Thoracic aorta (tissue), 2 donors: ENCODE results near the gene FUT7. TPM values are rescaled to one million over a fixed set of nuclear protein-coding genes. Genes with fewer than 3 reads are reported as not detected.
A peak's percentile ranks its signal among the peaks of the same experiment; 100 is the strongest.

ENCODE experiments used
- ATAC-seq: fragments of 150-250 bp; one replicate; pipeline ENCODE4 v1.8.0; 2017; ENCODE audit warnings: low read depth; ENCODE audit not compliant: insufficient number of reproducible peaks, low FRiP score
- DNase-seq: peaks from one replicate; pipeline ENCODE4 v3.0.0-alpha.2; 2020; ENCODE audit warnings: low spot score
- H3K27ac ChIP-seq, 2 donors: fragments of 200-600 bp; sonication (generic); 1 replicate in 1 of 2; 2 replicates in 1 of 2; pipeline ENCODE4 v1.5.1; 2016; ENCODE audit warnings: mild to moderate bottlenecking in 2 of 2, moderate library complexity in 2 of 2
- H3K27me3 ChIP-seq: fragments of 200-600 bp; sonication (generic); replicated peaks from 2 replicates; pipeline ENCODE4 v1.6.0; 2016; ENCODE audit warnings: mild to moderate bottlenecking; ENCODE audit not compliant: insufficient read depth
- H3K36me3 ChIP-seq: fragments of 200-600 bp; sonication (generic); one replicate; pipeline ENCODE4 v1.5.1; 2016
- H3K4me1 ChIP-seq, 2 donors: fragments of 200-600 bp; sonication (generic); 1 replicate in 1 of 2; 2 replicates in 1 of 2; pipeline versions ENCODE4 v1.5.1 to v1.6.0; 2016; ENCODE audit warnings: low read depth in 2 of 2, mild to moderate bottlenecking in 1 of 2; ENCODE audit not compliant: control insufficient read depth in 1 of 2
- H3K4me3 ChIP-seq: fragments of 200-600 bp; sonication (generic); 2 replicates; pipeline ENCODE4 v1.5.1; 2016; ENCODE audit warnings: mild to moderate bottlenecking
- H3K9me3 ChIP-seq: fragments of 200-600 bp; sonication (generic); 2 replicates; pipeline ENCODE4 v1.5.1; 2016
- total RNA-seq, 2 donors: library from RNA; depleted of rRNA; stranded (reverse); fragments of >200 nt; gene quantifications; one replicate each; pipeline versions ENCODE4 v1.1.0 to v1.2.3, GENCODE V29; 2016
- TF ChIP-seq, protein P1 (sequence below): fragments of 200-600 bp; sonication (generic); IDR thresholded peaks from one replicate; pipeline ENCODE4 v1.5.1; 2019; ENCODE audit warnings: antibody characterized with exemption

The FUT7 gene
- total RNA-seq, 2 donors from 2014 or later, result not detected

DNA sequence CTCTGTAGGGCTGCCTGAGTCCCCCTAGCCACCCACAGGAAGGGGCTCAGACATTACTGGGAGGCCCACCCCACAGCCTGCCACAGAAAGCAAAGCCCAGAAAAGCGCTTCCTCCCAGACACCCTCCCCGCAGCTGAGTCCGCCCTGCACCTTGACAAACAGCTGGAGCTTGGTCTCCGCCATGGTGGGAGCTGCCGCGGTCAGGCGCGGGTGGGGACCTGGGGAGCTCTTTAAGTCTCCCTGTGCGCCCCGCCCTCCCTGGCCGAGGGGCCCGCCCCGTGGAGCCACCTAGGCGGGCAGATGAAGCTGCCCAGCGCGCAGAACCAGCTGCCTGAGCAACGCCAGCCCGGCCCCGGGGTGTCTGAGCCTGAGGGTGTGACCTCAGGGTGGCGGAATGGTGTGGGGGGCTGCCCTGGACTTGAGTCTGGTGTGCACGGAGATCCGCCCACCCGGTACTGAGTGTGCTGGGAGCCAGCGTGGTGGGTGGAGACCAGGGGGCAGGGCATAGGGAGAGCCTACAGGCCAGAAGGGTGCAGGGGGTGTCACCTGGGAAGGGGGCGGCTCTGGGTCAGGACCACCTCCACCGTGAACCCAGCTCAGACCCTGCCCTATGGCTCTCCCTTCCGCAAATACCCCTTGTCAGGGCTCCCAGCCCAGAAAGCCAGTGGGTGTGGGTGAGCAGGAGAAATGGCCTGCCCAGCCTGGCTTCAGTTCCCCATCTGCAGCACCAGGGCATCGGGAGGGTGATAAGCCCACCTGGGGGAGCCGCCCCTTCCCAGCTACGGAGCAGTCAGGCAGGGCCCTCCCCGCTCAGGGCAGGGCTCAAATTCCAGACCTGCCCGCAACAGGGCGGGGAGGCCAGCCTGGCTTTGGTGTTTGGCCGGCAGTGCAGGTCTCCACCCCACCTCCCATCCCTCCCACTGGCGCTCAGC, 35.3 kb downstream of the FUT7 start, which contains the start of gene CLIC3:
TSS of gene CLIC3 (minus strand) at position 208 of the 932 bp plus-strand sequence. CDS start at position 183, 25 bp downstream.
- no peaks in the 10 kb centered on the region for H3K36me3 ChIP-seq
- H3K27me3 ChIP-seq, result no peaks in the 10 kb centered on the region
- no peaks in the 10 kb centered on the region for H3K9me3 ChIP-seq
- ATAC-seq (no peak), DNase-seq (no peak)
- peak within 1 kb of the TSS in 1 of 2 donors; percentile 54 for H3K27ac ChIP-seq
- peak within 1 kb of the TSS; percentile 63 for H3K4me3 ChIP-seq
- peaks cover 24 to 37% of the 10 kb centered on the region in 2 donors for H3K4me1 ChIP-seq
- TF ChIP-seq, protein P1, sequence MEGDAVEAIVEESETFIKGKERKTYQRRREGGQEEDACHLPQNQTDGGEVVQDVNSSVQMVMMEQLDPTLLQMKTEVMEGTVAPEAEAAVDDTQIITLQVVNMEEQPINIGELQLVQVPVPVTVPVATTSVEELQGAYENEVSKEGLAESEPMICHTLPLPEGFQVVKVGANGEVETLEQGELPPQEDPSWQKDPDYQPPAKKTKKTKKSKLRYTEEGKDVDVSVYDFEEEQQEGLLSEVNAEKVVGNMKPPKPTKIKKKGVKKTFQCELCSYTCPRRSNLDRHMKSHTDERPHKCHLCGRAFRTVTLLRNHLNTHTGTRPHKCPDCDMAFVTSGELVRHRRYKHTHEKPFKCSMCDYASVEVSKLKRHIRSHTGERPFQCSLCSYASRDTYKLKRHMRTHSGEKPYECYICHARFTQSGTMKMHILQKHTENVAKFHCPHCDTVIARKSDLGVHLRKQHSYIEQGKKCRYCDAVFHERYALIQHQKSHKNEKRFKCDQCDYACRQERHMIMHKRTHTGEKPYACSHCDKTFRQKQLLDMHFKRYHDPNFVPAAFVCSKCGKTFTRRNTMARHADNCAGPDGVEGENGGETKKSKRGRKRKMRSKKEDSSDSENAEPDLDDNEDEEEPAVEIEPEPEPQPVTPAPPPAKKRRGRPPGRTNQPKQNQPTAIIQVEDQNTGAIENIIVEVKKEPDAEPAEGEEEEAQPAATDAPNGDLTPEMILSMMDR, result no peak

DNA sequence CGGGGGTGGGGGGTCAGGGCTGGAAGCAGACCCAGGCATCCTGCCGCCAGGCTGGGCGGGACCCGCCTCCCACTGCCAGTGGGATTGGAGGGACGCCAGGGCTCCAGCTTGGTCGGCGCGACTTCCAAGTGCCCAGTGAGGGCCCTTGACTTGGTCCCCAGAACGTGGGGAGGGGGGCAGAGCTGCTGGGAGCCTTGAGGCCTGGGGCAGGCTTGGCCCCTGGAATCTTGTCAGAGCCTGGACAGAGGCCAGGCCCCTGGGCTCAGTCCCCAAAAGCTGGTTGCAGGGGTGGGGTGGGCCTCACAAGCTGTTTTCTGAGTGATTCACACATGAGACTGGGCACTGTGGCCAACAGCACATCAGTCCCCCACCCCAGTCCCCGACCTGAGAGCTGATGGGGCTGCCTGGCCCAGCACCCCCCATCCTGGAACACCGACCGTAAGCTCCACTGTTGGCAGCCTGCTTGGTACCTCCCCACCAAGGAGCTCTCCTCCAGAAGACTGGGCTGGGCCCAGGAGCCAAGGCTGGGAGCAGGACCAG, 36.0 kb downstream of the FUT7 start:
- H3K27ac ChIP-seq, result peak overlapping the region in 1 of 2 donors; percentile 54
- no peak for ATAC-seq
- no peak for DNase-seq
- no peaks in the 10 kb centered on the region for H3K9me3 ChIP-seq
- no peaks in the 10 kb centered on the region for H3K36me3 ChIP-seq
- no peaks in the 10 kb centered on the region for H3K27me3 ChIP-seq
- H3K4me1 ChIP-seq, result peaks cover 24 to 37% of the 10 kb centered on the region in 2 donors
- H3K4me3 ChIP-seq, result peak overlapping the region; percentile 63
- TF ChIP-seq, protein P1, result no peak

DNA sequence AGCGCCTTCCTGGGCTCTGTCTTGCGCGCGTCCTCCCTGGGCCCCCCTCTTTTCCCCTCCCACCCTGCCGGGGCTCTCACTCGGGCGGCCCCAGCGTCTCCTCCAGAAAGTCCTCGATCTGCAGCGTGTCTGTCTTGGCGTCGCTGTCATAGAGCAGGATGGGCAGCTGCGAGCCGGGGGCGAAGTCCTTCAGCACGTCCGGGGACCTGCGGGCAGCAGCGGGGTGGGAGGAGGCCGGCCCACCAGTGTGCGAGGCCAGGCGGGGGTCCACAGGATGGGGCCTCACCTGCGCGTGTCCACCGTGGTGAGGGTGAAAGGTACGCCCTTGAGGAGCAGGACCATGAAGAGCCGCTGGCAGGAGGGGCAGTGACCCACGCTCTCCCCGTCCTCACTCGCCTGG, 36.5 kb downstream of the FUT7 start:
- no peak for ATAC-seq
- Histone ChIP-seq H3K4me1 (peaks cover 24 to 37% of the 10 kb centered on the region in 2 donors), H3K4me3 (peak overlapping the region; percentile 63), H3K9me3 (no peaks in the 10 kb centered on the region), H3K36me3 (no peaks in the 10 kb centered on the region), H3K27me3 (no peaks in the 10 kb centered on the region), H3K27ac (no peak overlapping the region)
- TF ChIP-seq, protein P1, result no peak
- no peak for DNase-seq

DNA sequence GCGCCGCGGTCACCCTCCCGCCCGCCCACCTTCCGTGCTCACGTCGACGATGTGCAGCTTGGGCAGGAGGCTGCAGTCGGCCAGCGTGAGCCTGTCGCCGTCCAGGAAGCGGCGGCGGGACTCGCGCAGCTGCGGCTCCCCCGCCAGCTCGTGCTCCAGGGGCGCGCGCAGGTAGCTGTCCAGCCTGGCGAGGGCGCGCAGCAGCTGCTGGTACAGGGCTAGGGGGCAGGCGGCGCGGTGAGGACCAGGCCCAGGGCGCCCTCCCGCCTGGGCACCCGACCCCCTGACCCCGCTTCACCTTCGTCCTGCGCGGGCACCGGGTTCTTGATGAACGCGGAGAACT, 37.0 kb downstream of the FUT7 start:
- ATAC-seq (no peak), DNase-seq (no peak)
- H3K36me3 ChIP-seq, result no peaks in the 10 kb centered on the region
- H3K27me3 ChIP-seq, result no peaks in the 10 kb centered on the region
- no peaks in the 10 kb centered on the region for H3K9me3 ChIP-seq
- H3K4me3 ChIP-seq, result peak overlapping the region; percentile 63
- no peak overlapping the region for H3K27ac ChIP-seq
- TF ChIP-seq, protein P1, result no peak
- H3K4me1 ChIP-seq, result peaks cover 24 to 37% of the 10 kb centered on the region in 2 donors

DNA sequence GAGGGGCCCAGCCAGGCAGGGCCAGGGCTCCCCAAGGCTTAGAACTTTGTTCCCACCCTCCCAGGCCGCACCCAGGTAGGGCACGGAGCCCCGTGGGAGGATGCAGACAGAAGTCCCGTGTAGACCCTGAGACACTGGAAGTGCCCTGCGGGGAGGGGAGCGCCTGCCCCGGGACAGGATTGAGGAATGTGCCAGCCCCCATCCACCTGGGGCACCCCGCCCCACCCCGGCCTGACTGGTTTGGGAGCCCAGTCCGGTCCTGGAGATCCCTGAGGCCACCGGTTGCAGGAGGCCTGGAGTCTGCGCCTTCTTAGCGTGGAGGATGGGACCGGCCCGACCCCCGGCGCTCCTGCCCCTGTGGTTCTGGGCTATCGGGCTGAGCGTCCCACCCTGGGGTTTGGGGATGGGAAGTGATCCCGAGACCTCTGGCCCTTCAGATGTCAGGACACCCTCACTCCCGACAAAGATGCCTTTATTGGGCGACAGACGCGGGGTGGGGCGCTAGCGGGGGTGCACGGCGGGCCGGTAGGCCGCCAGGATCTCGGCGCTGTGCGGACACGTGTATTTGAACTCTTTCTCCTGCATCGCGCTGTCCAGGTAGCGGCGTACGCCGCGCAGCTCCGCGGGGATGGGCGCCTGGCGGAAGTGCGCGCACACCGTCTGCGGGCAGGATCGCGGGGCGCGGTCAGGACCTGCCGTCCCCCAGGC, 37.6 kb downstream of the FUT7 start:
- DNase-seq (no peak), ATAC-seq (no peak)
- H3K4me1 ChIP-seq, result peaks cover 24 to 37% of the 10 kb centered on the region in 2 donors
- H3K36me3 ChIP-seq, result no peaks in the 10 kb centered on the region
- no peak overlapping the region for H3K4me3 ChIP-seq
- H3K27ac ChIP-seq, result no peak overlapping the region
- TF ChIP-seq, protein P1, result no peak
- no peaks in the 10 kb centered on the region for H3K9me3 ChIP-seq
- no peaks in the 10 kb centered on the region for H3K27me3 ChIP-seq
